Ovary (tissue), 9 donors: Measurements from ENCODE around the gene ADCY5. TPM values are rescaled to one million over a fixed set of nuclear protein-coding genes. Genes with fewer than 3 reads are reported as not detected.

Source experiments
- DNase-seq, 5 donors: peaks; one replicate each; pipeline ENCODE4 v3.0.0-alpha.2; 2019 to 2020
- H3K27ac ChIP-seq, 2 donors: fragments of 200-600 bp; one replicate each; pipeline versions ENCODE4 v1.5.1 to v1.8.0; 2019 to 2022
- H3K27me3 ChIP-seq: fragments of 200-600 bp; one replicate; pipeline ENCODE4 v1.8.0; 2022
- H3K36me3 ChIP-seq: fragments of 200-600 bp; sonication (generic); one replicate; pipeline ENCODE4 v1.5.1; 2019
- H3K4me1 ChIP-seq: one replicate; pipeline ENCODE4 v1.8.1; 2013; ENCODE audit warnings: mild to moderate bottlenecking, moderate library complexity; ENCODE audit not compliant: insufficient read depth
- H3K4me3 ChIP-seq: fragments of 200-600 bp; sonication (generic); one replicate; pipeline ENCODE4 v1.5.1; 2017
- H3K9me3 ChIP-seq, 2 donors: fragments of 200-600 bp in 1 of 2; sonication (generic) in 1 of 2; one replicate each; pipeline versions ENCODE4 v1.5.1 to v1.8.1; 2013 to 2019; ENCODE audit warnings: mild to moderate bottlenecking in 1 of 2, moderate library complexity in 1 of 2
- EP300 ChIP-seq: sonication (generic); formaldehyde crosslinking; IDR thresholded peaks from one replicate; pipeline ENCODE4 v1.6.1; 2017; ENCODE audit warnings: antibody characterized with exemption
- POLR2A ChIP-seq: fragments of 450-650 bp; IDR thresholded peaks from one replicate; pipeline ENCODE4 v1.6.1; 2017; ENCODE audit warnings: antibody characterized with exemption, mild to moderate bottlenecking, moderate library complexity
- WGBS, 3 donors: extraction: QIAGEN DNeasy Blood & Tissue Kit in 1 of 3; methylation state at CpG; one replicate each; pipeline versions ENCODE4 v1.1.5 to v1.1.7; 2013 to 2017; 5-methylcytosine and 5-hydroxymethylcytosine counted together
- intact Hi-C, 4 donors: fragments of 100-400 bp; cut with DNase I; formaldehyde crosslinking; loops; one replicate each; pipeline versions ENCODE4 v1.11.0 to v1.15.1; 2022 to 2023
- polyA plus RNA-seq, 2 donors: library from polyadenylated mRNA; stranded (reverse); fragments of 200-250 nt in 1 of 2; fragments of 350-450 nt in 1 of 2; fragmentation: Illumina TruSeq in 1 of 2; extraction: RNeasy Lipid Tissue Mini Kit (QIAGEN cat#74804) in 1 of 2; gene quantifications; one replicate each; pipeline ENCODE4 v1.2.3, GENCODE V29; 2013 to 2014
- total RNA-seq, 7 donors: library from RNA; depleted of rRNA in 2 of 7; stranded (reverse); fragments of >200 nt in 2 of 7; fragmentation: NEBNext Ultra II Directional in 3 of 7; extraction: Animal tissue kit (Norgen Biotek cat#: 25700) in 3 of 7; gene quantifications; one replicate each; pipeline versions ENCODE4 v1.1.0 to v1.2.4, GENCODE V29; 2016 to 2023
- TF ChIP-seq, protein P1 (sequence below), 3 donors: fragments of 450-650 bp in 2 of 3; fragments of 200-600 bp in 1 of 3; IDR thresholded peaks; one replicate each; pipeline versions ENCODE4 v1.5.1 to v1.8.0; 2016 to 2022; ENCODE audit warnings: antibody characterized with exemption in 3 of 3, mild to moderate bottlenecking in 1 of 3
- donor health status: DM: no; HTN: no; CAD: no; lungs with moderate emphysema.
- donor health status: DM: no; HTN: no; CAD: no.
- donor health status: Bipolar disorder and iron deficiency.
- donor health status: DM: yes; HTN: yes; CAD: no.
- donor health status: DM: no; HTN: no; CAD: no.
- donor health status: DM: yes; HTN: yes; CAD: no.

The ADCY5 gene
- total and polyA plus RNA-seq, 9 donors = 5.3 to 36.2 (median 20.3) TPM

DNA sequence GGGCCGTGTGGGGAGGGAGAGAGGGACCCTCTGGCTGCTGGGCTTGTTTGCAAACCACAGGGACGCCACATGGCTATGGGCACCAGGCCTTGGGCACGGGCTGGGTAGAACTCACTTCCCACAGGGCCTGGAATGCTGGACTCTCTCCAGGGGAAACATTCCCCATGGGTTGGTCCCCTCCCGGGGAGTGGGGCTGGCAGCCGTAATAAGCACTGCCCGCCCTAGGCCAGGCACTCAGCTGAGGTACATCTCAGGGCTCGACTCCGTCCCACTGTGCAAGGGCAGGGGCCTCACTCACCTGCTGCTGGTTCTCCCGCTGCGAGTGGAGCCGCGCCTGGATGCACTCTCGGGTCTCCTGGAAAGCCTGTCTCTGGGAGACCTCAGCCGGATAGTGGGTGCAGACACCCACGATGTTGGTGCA is 96.7 kb downstream of the ADCY5 start:
- TF ChIP-seq, protein P1, sequence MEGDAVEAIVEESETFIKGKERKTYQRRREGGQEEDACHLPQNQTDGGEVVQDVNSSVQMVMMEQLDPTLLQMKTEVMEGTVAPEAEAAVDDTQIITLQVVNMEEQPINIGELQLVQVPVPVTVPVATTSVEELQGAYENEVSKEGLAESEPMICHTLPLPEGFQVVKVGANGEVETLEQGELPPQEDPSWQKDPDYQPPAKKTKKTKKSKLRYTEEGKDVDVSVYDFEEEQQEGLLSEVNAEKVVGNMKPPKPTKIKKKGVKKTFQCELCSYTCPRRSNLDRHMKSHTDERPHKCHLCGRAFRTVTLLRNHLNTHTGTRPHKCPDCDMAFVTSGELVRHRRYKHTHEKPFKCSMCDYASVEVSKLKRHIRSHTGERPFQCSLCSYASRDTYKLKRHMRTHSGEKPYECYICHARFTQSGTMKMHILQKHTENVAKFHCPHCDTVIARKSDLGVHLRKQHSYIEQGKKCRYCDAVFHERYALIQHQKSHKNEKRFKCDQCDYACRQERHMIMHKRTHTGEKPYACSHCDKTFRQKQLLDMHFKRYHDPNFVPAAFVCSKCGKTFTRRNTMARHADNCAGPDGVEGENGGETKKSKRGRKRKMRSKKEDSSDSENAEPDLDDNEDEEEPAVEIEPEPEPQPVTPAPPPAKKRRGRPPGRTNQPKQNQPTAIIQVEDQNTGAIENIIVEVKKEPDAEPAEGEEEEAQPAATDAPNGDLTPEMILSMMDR (IDR thresholded peaks at IDR 0.05) = no peak
- no peak for TF ChIP-seq EP300
- no peak for TF ChIP-seq POLR2A
- no peaks in the 10 kb centered on the region for H3K27me3 ChIP-seq
- no peak overlapping the region for H3K4me3 ChIP-seq
- H3K9me3 ChIP-seq = no peaks in the 10 kb centered on the region
- peak in 1 of 5 donors; percentile 28 for DNase-seq
- no peaks in the 10 kb centered on the region for H3K36me3 ChIP-seq
- peaks cover 11% of the 10 kb centered on the region for H3K4me1 ChIP-seq
- intact Hi-C loops = loop anchor here in 1 of 4 donors (10.0 kb wide), 1 partner anchor 93 kb away; the partner anchor contains the start of gene ADCY5
- WGBS, 3 donors = 73 to 85% (median 83%) methylated on average over 11 to 15 of the region's 15 CpGs
- no peak overlapping the region for H3K27ac ChIP-seq

DNA sequence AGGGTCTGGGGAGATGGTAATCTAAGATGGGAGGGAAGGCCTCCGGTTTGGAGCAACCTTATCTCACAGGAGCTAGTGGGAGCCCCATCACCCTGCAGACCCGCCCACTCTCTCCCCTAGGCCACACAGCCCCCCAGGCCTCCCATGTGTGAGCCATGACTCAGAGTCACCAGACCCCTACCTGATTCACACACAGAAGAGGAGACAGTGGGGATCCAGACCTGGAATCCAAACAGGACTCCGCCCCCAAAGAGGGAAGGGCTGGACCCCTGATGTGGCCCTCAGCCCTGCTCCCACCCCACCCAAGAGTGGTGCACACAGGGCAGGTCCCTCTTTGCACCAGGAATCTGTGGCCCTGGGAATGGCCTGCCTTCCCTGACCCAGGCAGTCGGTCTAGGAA is 97.4 kb downstream of the ADCY5 start:
- WGBS, 3 donors = 78 to 90% (median 83%) methylated on average over 4 of the region's 4 CpGs
- Histone ChIP-seq H3K36me3 (no peaks in the 10 kb centered on the region), H3K27me3 (no peaks in the 10 kb centered on the region), H3K4me1 (peaks cover 12% of the 10 kb centered on the region), H3K4me3 (no peak overlapping the region), H3K27ac (no peak overlapping the region), H3K9me3 (no peaks in the 10 kb centered on the region)
- peak in 1 of 5 donors; percentile 22 for DNase-seq
- intact Hi-C loops = loop anchor here in 1 of 4 donors (10.0 kb wide), 1 partner anchor 93 kb away; the partner anchor contains the start of gene ADCY5
- TF ChIP-seq POLR2A (no peak), EP300 (no peak)
- TF ChIP-seq, protein P1 (IDR thresholded peaks at IDR 0.05) = no peak

DNA sequence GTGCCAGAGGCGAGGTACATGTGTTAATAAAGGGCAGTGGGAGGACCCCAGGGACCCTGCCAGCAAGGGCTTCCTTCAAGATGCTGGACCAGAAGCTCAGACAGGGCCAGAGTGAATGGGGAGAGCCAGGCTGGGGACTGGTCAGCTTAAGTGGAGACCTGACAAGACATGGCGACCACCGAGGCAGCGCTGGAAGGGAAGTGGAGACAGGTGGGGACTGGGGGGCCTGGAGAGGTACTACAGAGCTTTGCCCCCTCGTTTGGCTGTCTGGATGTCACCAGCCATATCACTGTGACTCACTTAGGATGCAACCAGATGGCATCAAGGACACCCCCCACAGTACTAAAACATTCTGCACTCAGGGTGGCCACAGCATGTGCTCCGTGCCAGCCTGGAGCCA is 97.9 kb downstream of the ADCY5 start:
- H3K36me3 ChIP-seq = no peaks in the 10 kb centered on the region
- no peak overlapping the region for H3K27ac ChIP-seq
- H3K4me1 ChIP-seq = peaks cover 12% of the 10 kb centered on the region
- DNase-seq = peak in 1 of 5 donors; percentile 24
- 86 to 94% (median 87%) methylated on average over 6 of the region's 6 CpGs for whole genome bisulfite sequencing, 3 donors
- H3K4me3 ChIP-seq = no peak overlapping the region
- intact Hi-C loops = loop anchor here in 1 of 4 donors (10.0 kb wide), 1 partner anchor 94 kb away; the partner anchor contains the start of gene ADCY5
- TF ChIP-seq POLR2A (no peak), EP300 (no peak)
- TF ChIP-seq, protein P1 (IDR thresholded peaks at IDR 0.05) = no peak
- no peaks in the 10 kb centered on the region for H3K9me3 ChIP-seq
- H3K27me3 ChIP-seq = no peaks in the 10 kb centered on the region

DNA sequence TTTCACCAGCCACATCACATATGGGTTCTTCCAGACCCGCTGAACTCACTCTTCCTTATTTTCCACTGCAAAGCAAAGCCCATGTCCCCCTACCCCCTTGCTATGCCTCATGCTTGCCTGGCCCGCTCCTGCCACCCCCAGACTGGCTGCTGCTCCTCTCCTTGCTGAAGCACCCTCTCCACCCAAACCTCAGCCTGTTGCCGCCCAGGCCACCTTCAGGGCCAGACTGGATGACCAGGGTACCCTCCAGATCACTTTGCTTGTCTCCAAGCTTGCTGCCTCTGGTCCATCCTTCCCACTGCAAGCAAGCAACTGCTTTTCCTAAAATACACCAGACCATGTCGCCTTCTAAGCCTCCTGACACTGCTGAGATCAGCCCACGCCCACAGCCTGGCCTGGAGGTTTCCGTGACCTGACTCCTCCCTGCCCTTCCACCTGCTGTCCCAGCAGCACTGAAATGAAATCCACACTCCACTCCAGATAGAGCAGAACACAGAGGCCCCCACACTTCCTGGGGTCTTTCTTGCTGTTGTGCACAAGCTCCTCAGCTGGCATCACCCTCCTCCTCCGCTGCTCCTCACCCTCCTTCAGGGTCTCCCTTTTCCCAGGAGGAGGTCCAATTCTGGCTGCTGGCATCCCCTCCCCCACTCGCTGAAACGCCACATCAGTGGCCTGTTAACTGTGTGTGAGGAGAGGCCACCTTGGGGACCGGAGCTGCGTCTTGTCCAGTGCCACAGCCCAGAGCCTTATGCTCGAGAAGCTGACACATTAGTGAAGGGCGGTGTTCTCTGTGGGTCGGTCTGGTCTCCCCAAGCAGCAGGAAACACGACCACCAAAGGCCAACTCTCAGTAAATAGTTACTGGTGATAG is 99.1 kb downstream of the ADCY5 start:
- intact Hi-C loops = loop anchor here in 1 of 4 donors (10.0 kb wide), 1 partner anchor 95 kb away; the partner anchor contains the start of gene ADCY5
- DNase-seq = peak in 1 of 5 donors; percentile 28
- Histone ChIP-seq H3K9me3 (no peaks in the 10 kb centered on the region), H3K27ac (no peak overlapping the region), H3K4me3 (no peak overlapping the region), H3K27me3 (no peaks in the 10 kb centered on the region), H3K36me3 (no peaks in the 10 kb centered on the region), H3K4me1 (peaks cover 12% of the 10 kb centered on the region)
- TF ChIP-seq, protein P1 (IDR thresholded peaks at IDR 0.05) = no peak
- TF ChIP-seq POLR2A (no peak), EP300 (no peak)
- WGBS, 3 donors = 83 to 85% (median 84%) methylated on average over 15 of the region's 15 CpGs
